Measurements from ENCODE around the gene UCP3.

GRCh38 chr11:73950869-73951710 is 57.8 kb downstream of the UCP3 start, which contains the start of gene DNAJB13:
- TF ChIP-seq CTCF (IDR thresholded peaks at IDR 0.05; ENCODE audit: borderline replicate concordance, extremely low read depth, low read length, poor library complexity, severe bottlenecking) (no peak), EZH2 (IDR thresholded peaks at IDR 0.05; ENCODE audit: borderline replicate concordance, low read depth, low read length, severe bottlenecking) (no peak)
